ENCODE data around the gene NSD1. TPM values are rescaled to one million over a fixed set of nuclear protein-coding genes. Genes with fewer than 3 reads are reported as not detected.
A peak's percentile ranks its signal among the peaks of the same experiment; 100 is the strongest.

The NSD1 gene
- total and polyA plus RNA-seq, 9 of the 15 experiments (the other 6 are each of a cell fraction or from before 2014, with no cell fraction given), result 3.8 to 51.0 (median 24.7) TPM

- TF ChIP-seq IRF9 (tag; IDR thresholded peaks at IDR 0.05), result no peak
- peak in 1 of 2 experiments; percentile 23; a peak in 1 of 4 replicates for TF ChIP-seq FOXK2 (conservative IDR thresholded peaks at IDR 0.05 in 1 of 2, IDR thresholded peaks at IDR 0.05 in 1 of 2; ENCODE audit: low read depth in 2 of 2)
- no peak for TF ChIP-seq PPARD (CRISPR knock-in tag; IDR thresholded peaks at IDR 0.05)
- TF ChIP-seq NCOA1 (IDR thresholded peaks at IDR 0.05; ENCODE audit: low read depth), result no peak
- 0 out of 2 replicates have a peak, but pooled peaks have one; percentile 38 for TF ChIP-seq ZBTB12 (CRISPR knock-in tag; IDR thresholded peaks at IDR 0.05)
- no peak for TF ChIP-seq ZBED1 (IDR thresholded peaks at IDR 0.05)
- no peak for TF ChIP-seq BCOR (IDR thresholded peaks at IDR 0.05)
- no peak for TF ChIP-seq ZNF699 (CRISPR knock-in tag; IDR thresholded peaks at IDR 0.05; ENCODE audit: insufficient replicate concordance)
- no peak for TF ChIP-seq BRF2 (IDR thresholded peaks at IDR 0.05; ENCODE audit: borderline replicate concordance, insufficient read depth, insufficient read length)
- TF ChIP-seq ZNF592 (IDR thresholded peaks at IDR 0.05), result no peak
- TF ChIP-seq ZNF184 (CRISPR knock-in tag; IDR thresholded peaks at IDR 0.05), result no peak
- TF ChIP-seq JUN (IDR thresholded peaks at IDR 0.05; ENCODE audit: borderline replicate concordance, low read depth, low read length), result no peak
- no peak for TF ChIP-seq JUN (CRISPR knock-in tag; IDR thresholded peaks at IDR 0.05; ENCODE audit: borderline replicate concordance)
- no peak for TF ChIP-seq ATF3 (IDR thresholded peaks at IDR 0.05)
- TF ChIP-seq ATF3 (CRISPR knock-in tag; conservative IDR thresholded peaks at IDR 0.05), result no peak
- TF ChIP-seq TFAP4 (CRISPR knock-in tag; IDR thresholded peaks at IDR 0.05; ENCODE audit: borderline replicate concordance), result 0 out of 2 replicates have a peak, but pooled peaks have one; percentile 30
- TF ChIP-seq SMARCB1 (IDR thresholded peaks at IDR 0.05; ENCODE audit: insufficient read length, low read depth), result no peak
These were observed 166.8 kb downstream of the NSD1 start (continued) for GRCh38 chr5:177300236-177300880.

All from K562 (cell line).